Measurements from ENCODE around the gene HAO1. TPM values are rescaled to one million over a fixed set of nuclear protein-coding genes. Genes with fewer than 3 reads are reported as not detected.
"Not testable (repeated sequence)": the region's sequence is repeated elsewhere in the genome, so short reads cannot be mapped to it uniquely, and the experiment has no call there.

HAO1 gene
- under 0.01 TPM for total RNA-seq

- FAIRE-seq (no peak), DNase-seq (ENCODE audit: low spot score in 2 of 2) (no peak)
Observed at GRCh38 chr20:7940341-7940740, at the start of gene HAO1. Gene HAO1, minus strand, starts transcription at chr20:7940458. Its CDS starts 36 bp downstream, at chr20:7940422.

DNA sequence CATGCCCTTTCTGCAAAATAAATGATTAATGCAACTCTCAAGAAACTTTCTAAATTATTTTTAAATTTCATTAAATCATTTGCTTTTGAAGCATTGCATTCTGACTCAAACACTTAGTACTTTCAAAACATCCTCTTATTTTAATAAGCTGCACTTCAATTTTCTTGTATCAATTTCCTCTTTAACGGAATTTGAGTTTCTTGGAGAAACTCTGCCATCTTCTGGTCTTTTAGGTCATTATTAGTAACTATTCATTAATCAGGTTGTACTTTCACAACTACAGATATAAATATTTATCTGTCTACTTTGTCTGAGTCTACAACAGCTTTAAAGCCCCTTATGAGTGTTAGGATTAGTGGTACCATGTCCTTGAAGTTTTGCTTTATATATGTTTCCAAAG is 49.1 kb upstream of the HAO1 start:
- FAIRE-seq: peak; percentile 69
- no peak for DNase-seq (ENCODE audit: low spot score in 2 of 2)

DNA sequence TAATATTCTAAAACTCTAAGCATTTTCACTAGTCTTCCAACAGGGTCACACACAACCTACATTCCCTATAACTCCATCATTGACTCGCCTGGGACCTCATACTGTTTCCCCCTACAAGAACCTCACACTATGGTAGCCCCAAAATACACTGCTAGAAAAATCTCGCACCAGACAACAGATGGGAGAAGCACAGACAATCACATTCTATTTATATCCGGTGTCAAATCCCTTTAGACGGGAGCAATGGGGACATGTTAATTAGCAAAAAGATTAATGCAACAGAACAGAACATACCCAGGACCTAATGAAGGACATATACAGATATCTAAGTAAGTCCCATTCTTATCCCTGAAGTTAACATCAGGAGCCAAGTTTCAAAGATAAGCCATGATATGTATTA is 45.7 kb upstream of the HAO1 start:
- FAIRE-seq (no peak), DNase-seq (ENCODE audit: low spot score in 2 of 2) (no peak)

DNA sequence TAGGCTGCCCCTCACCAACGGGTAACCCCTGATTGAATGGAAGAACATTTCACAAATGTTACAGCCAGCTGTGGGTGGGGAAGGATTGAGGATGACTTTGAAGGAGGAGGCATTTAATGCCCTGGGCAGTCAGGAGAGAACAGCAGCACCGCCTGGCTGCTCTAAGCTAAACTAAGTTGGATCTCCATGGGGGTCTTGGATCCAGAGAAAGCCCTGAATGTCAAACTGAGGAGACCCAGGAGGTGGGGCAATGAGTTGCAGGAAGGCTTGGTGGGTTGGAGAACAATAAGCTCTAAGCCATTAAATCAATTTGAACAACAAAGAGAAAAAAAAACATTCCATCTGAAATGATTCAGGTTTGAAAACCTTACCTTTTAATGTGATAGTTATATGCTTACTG is 43.9 kb upstream of the HAO1 start:
- DNase-seq (ENCODE audit: low spot score in 2 of 2) (no peak), FAIRE-seq (no peak)

- no peak for DNase-seq (ENCODE audit: low spot score in 2 of 2)
- no peak for FAIRE-seq
Observed at GRCh38 chr20:7981374-7981773, 41.1 kb upstream of the HAO1 start.

GRCh38 chr20:7980332-7981046 is 40.2 kb upstream of the HAO1 start:
- no peak for FAIRE-seq

DNA sequence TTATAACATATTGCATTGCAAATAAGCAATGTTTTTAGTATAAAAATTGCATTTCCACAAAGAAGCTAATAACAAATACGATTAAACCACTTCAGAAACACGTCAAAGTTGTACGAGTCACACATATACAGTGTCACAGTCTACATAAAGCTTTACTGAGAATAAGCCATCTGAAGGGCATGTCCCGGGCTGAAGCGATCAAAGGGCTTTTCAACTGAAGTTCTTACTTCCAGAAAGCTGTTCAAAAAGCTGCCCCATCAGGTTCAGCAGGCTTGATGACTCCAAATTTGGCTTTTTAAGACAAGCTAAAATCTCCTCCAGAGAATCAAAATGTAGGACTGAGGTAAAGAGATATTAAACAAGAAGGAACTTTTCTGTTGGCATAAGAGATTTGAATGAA is 37.5 kb upstream of the HAO1 start:
- DNase-seq (ENCODE audit: low spot score in 2 of 2) (no peak), FAIRE-seq (no peak)

More at GRCh38 chr20:7980332-7981046, 40.2 kb upstream of the HAO1 start:
- peak; percentile 8 to 15 for DNase-seq (ENCODE audit: low spot score in 2 of 2)

DNA sequence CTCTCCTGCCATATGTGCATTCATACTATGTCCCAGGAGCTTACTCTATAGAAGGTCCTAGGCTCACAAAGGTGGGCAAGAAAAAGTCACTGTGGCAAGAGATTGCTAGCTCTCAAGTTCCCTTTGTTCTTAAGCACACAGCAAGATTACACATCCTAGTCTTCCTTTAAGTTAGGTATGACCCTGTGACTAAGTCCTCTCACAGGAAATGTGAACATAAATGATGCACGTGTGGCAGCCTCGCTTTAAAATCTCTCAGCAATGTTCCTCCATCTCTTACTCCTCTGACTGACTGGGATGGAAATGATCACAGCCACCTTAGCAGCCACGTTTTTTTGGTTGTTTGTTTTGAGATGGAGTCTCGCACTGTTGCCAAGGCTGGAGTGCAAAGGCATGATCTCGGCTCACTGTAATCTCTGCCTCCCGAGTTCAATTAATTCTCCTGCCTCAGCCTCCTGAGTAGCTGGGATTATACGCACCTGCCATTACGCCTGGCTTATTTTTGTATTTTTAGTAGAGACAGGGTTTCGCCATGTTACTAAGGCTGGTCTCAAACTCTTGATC is 35.7 kb upstream of the HAO1 start:
- DNase-seq (ENCODE audit: low spot score in 2 of 2) (no peak), FAIRE-seq (no peak)

DNA sequence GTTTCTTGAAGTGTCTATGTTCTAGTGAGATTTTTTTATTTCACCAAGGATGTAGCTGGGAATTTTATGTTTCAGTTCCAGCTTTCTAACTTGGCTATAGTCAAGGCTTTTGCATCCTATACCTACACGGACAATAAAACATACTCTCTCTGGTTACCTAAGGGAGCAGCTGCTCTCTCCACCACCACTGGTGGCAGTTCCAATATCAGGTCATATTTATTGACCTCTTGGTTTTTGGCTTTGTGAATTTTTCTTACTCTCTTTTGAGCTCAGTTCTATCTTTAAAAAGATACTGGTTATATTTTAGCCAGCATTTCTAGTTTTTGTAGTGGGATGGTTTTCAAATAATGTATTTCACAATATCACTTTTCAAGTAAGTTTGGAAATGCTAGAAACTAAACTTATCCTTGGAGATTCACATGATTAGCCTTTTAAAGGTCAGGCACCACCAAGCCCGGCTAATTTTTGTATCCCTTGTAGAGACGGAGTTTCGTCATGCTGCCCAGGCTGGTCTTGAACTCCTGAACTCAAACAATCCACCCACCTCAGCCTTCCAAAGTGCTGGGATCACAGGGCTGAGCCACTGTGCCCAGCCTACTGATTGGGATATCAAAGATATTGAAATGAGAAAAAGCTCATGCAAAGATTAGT is 34.7 kb upstream of the HAO1 start:
- DNase-seq (ENCODE audit: low spot score in 2 of 2) (no peak), FAIRE-seq (no peak)

- DNase-seq (ENCODE audit: low spot score in 2 of 2): no peak
- no peak for FAIRE-seq
Observed at GRCh38 chr20:7971536-7972280, 31.4 kb upstream of the HAO1 start.

GRCh38 chr20:7967199-7967844 is 27.1 kb upstream of the HAO1 start:
- DNase-seq (ENCODE audit: low spot score in 2 of 2): no peak
- no peak for FAIRE-seq

GRCh38 chr20:7966176-7966575 is 25.9 kb upstream of the HAO1 start:
- no peak for DNase-seq (ENCODE audit: low spot score in 2 of 2)
- FAIRE-seq: no peak

DNA sequence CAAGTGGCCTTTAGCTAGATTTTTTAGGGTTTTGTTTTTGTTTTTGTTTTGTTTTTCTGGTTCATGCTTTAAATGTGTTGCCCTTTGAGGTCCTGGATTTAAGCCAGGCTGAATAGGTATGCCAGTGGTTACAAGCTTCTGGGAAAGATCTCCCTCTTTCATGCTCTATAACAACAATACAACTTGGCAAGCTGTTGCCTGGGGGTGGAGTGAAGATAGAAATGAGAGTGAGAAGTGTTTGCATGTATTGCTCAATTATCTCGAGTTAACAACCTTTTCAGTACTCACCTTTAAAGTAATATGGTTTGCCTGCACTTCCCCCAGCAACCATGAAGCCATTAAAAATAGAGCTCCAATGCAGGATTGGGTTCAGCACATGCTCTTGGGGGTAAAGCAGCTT is 19.2 kb upstream of the HAO1 start:
- FAIRE-seq (no peak), DNase-seq (ENCODE audit: low spot score in 2 of 2) (no peak)

GRCh38 chr20:7956561-7956960 is 16.3 kb upstream of the HAO1 start:
- not testable (repeated sequence) for FAIRE-seq; DNase-seq (ENCODE audit: low spot score in 2 of 2)

- no peak for DNase-seq (ENCODE audit: low spot score in 2 of 2)
- no peak for FAIRE-seq
Observed at GRCh38 chr20:7950387-7950786, 10.1 kb upstream of the HAO1 start.

GRCh38 chr20:7943891-7944290 is 3.6 kb upstream of the HAO1 start:
- no peak for DNase-seq (ENCODE audit: low spot score in 2 of 2)

GRCh38 chr20:7939663-7940062 is 595 bp downstream of the HAO1 start:
- FAIRE-seq (no peak), DNase-seq (ENCODE audit: low spot score in 2 of 2) (no peak)

More at GRCh38 chr20:7943891-7944290, 3.6 kb upstream of the HAO1 start:
- FAIRE-seq: no peak

- FAIRE-seq (no peak), DNase-seq (ENCODE audit: low spot score in 2 of 2) (no peak)
Observed at GRCh38 chr20:7938058-7938457, 2.2 kb downstream of the HAO1 start.

GRCh38 chr20:7937328-7937727 is 2.9 kb downstream of the HAO1 start:
- DNase-seq (ENCODE audit: low spot score in 2 of 2) (no peak), FAIRE-seq (no peak)

DNA sequence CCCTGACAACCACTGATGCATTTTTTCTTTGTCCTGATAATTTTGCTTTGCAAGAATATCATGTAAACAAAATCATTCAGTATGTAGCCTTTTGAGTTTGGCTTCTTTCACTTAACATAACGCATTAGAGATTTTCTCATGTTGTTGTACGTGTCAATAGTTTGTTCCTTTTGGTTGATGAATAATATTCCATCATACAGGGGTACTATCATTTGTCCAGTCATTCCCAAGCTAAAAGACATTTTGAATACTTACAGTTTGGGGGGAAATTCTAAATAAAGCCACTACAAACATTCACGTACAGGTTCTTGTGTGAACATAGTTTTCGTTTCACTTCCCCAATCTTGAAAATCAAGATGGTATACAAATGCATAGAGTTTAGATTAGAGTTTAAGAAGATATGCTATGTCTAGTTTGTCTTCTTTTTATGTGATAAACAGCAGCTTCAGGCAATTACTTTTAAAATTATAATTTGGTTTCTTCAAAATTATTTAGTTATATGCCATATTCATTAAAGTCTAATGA is 5.2 kb downstream of the HAO1 start:
- FAIRE-seq (no peak), DNase-seq (ENCODE audit: low spot score in 2 of 2) (no peak)
